ENCODE measurements around the gene RASSF3.

DNA sequence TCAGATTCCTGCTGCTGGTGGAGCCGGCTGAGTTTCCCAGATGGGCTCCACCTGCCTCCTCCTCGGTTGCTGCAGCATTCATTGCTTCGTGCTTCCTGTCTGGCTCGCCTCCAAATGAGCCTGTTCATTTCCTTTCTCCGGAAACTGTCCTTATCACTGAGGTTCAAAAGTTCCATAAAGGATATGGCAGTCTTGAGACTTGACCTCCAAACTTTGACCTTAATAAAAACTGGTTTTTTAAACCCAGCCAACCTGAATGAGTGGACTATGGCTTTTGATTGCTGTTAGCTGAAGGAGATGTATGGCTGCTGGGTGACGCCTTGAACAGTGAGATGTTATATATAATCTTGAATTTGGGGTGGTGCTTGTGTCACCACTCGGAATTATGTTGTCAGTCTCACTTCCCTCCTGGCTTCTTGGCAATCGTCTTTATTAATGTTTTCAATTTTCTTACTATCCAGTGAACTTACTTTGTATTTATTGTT is 62.7 kb downstream of the RASSF3 start:
- TF ChIP-seq ESRRG (CRISPR knock-in tag; IDR thresholded peaks at IDR 0.05): no peak
- no peak for TF ChIP-seq ZNF70 (CRISPR knock-in tag; IDR thresholded peaks at IDR 0.05)
- TF ChIP-seq ZFP30 (CRISPR knock-in tag; IDR thresholded peaks at IDR 0.05): no peak
- peak; percentile 35; the same call in 1 of the 2 replicates for TF ChIP-seq ZNF8 (CRISPR knock-in tag; IDR thresholded peaks at IDR 0.05)
- peak; percentile 78; the same call in 1 of the 2 replicates for TF ChIP-seq TSHZ2 (CRISPR knock-in tag; IDR thresholded peaks at IDR 0.05)
- TF ChIP-seq ARNTL (CRISPR knock-in tag; IDR thresholded peaks at IDR 0.05; ENCODE audit: borderline replicate concordance, low read depth): no peak

Data from SK-N-SH treated with all-trans-retinoic acid at 6 μM for 48 hours (cell line).